K562 (cell line): Measurements from ENCODE around the gene FBRS. TPM values are rescaled to one million over a fixed set of nuclear protein-coding genes. Genes with fewer than 3 reads are reported as not detected.
A peak's percentile ranks its signal among the peaks of the same experiment; 100 is the strongest.

ENCODE experiments used
- CREB1 ChIP-seq, 2 experiments: sonication (generic) in 1 of 2; formaldehyde crosslinking in 1 of 2; IDR thresholded peaks; 2 replicates each; pipeline versions ENCODE4 v1.6.1 to v1.8.0; 2012 to 2022; ENCODE audit warnings: inconsistent platforms in 1 of 2, mild to moderate bottlenecking in 1 of 2, missing genetic modification reagents in 1 of 2, moderate library complexity in 1 of 2
- CXXC5 ChIP-seq: fragments of 250-450 bp; sonication (Bioruptor Pico); IDR thresholded peaks from 2 replicates; pipeline ENCODE4 v1.8.0; 2022; ENCODE audit warnings: inconsistent platforms, mild to moderate bottlenecking, moderate library complexity
- EZH2 ChIP-seq: IDR thresholded peaks from 2 replicates; pipeline ENCODE4 v1.6.1; 2012; ENCODE audit warnings: low read depth, mild to moderate bottlenecking, inconsistent platforms, low read length, borderline replicate concordance
- KAT7 ChIP-seq: sonication (generic); formaldehyde crosslinking; IDR thresholded peaks from 2 replicates; pipeline ENCODE4 v1.8.0; 2022; ENCODE audit warnings: missing genetic modification reagents, mild to moderate bottlenecking, borderline replicate concordance
- NCOA1 ChIP-seq: fragments of 450-650 bp; IDR thresholded peaks from 2 replicates; pipeline ENCODE4 v1.6.1; 2016; ENCODE audit warnings: low read depth
- NR0B1 ChIP-seq: fragments of 450-650 bp; IDR thresholded peaks from one replicate; pipeline ENCODE4 v1.6.1; 2018; ENCODE audit warnings: mild to moderate bottlenecking, moderate library complexity; ENCODE audit not compliant: partially characterized antibody
- RBM39 ChIP-seq: fragments of 200-400 bp; formaldehyde crosslinking; optimal IDR thresholded peaks from 2 replicates; pipeline ENCODE3; 2018; ENCODE audit warnings: low read depth, low read length
- SIN3A ChIP-seq, 2 experiments: fragments of 150-350 bp in 1 of 2; IDR thresholded peaks; 2 replicates each; pipeline ENCODE4 v1.6.1; 2011 to 2016; ENCODE audit warnings: borderline replicate concordance in 2 of 2, low read depth in 2 of 2, low read length in 2 of 2, mild to moderate bottlenecking in 2 of 2, moderate library complexity in 2 of 2; ENCODE audit not compliant: control insufficient read depth in 1 of 2
- TAF9B ChIP-seq: fragments of 450-650 bp; IDR thresholded peaks from 2 replicates; pipeline ENCODE4 v1.6.1; 2018; ENCODE audit warnings: mild to moderate bottlenecking; ENCODE audit not compliant: partially characterized antibody
- ZNF41 ChIP-seq: fragments of 250-450 bp; sonication (Bioruptor Pico); conservative IDR thresholded peaks from 2 replicates; pipeline ENCODE4 v1.4.0; 2020; ENCODE audit warnings: mild to moderate bottlenecking
- ZNF589 ChIP-seq: fragments of 200-800 bp; sonication (Bioruptor generic); IDR thresholded peaks from 2 replicates; pipeline ENCODE4 v1.6.1; 2016; ENCODE audit warnings: low read depth, missing genetic modification characterization, missing compliant biosample characterization
- polyA plus RNA-seq, 8 experiments: library from polyadenylated mRNA; depleted of rRNA in 4 of 8; stranded (reverse) in 5 of 8; unstranded in 3 of 8; fragments of >200 nt; fragmentation: Nextera tagmentation in 2 of 8; fragmentation: Illumina TruSeq in 1 of 8; extraction: Ambion mirVana in 2 of 8; extraction: Trizol in 1 of 8; gene quantifications; 2 replicates each; pipeline versions ENCODE4 v1.2.1 to v1.2.3, GENCODE V29; 2011 to 2014; ENCODE audit warnings: inconsistent platforms in 1 of 8, missing spikeins in 1 of 8
- total RNA-seq, 7 experiments: library from RNA; depleted of rRNA in 6 of 7; stranded (reverse); fragments of >200 nt in 6 of 7; fragmentation: Illumina TruSeq in 2 of 7; extraction: Trizol in 2 of 7; gene quantifications; 2 replicates each; pipeline versions ENCODE4 v1.2.1 to v1.2.3, GENCODE V29; 2011 to 2021; ENCODE audit warnings: low replicate concordance in 1 of 7
- TF ChIP-seq, protein P1 (sequence below): fragments of 450-650 bp; formaldehyde crosslinking; IDR thresholded peaks from 2 replicates; pipeline ENCODE4 v1.4.0; 2022; ENCODE audit warnings: missing genetic modification characterization
- TF ChIP-seq, protein P2 (sequence below): fragments of 250-450 bp; sonication (Bioruptor Pico); IDR thresholded peaks from 2 replicates; pipeline ENCODE4 v1.5.0; 2021; ENCODE audit warnings: mild to moderate bottlenecking, moderate library complexity
- TF ChIP-seq, protein P3 (sequence below), 3 experiments: fragments of 200-800 bp in 1 of 3; sonication (Bioruptor generic) in 1 of 3; sonication (generic) in 1 of 3; formaldehyde crosslinking in 1 of 3; IDR thresholded peaks; 2 replicates each; pipeline versions ENCODE4 v1.6.1 to v1.8.0; 2016 to 2022; ENCODE audit warnings: mild to moderate bottlenecking in 2 of 3, missing compliant biosample characterization in 2 of 3, missing genetic modification characterization in 2 of 3, missing genetic modification reagents in 1 of 3
- TF ChIP-seq, protein P4 (sequence below): sonication (generic); formaldehyde crosslinking; IDR thresholded peaks from 2 replicates; pipeline ENCODE4 v1.5.0; 2020; ENCODE audit warnings: missing genetic modification reagents
- TF ChIP-seq, protein P5 (sequence below): IDR thresholded peaks from 2 replicates; pipeline ENCODE4 v1.6.1; 2011; ENCODE audit not compliant: insufficient read length; ENCODE audit errors: extremely low read depth

Gene FBRS
- total and polyA plus RNA-seq, 9 of the 15 experiments (the other 6 are each of a cell fraction or from before 2014, with no cell fraction given): 0.32 to 59.5 (median 13.1) TPM

GRCh38 chr16:30609926-30610839, 48.0 kb upstream of the FBRS start, which contains the start of gene ZNF689 (continued):
- peak; percentile 91 for TF ChIP-seq TAF9B
- TF ChIP-seq ZNF41: no peak
- TF ChIP-seq SIN3A (IDR thresholded peaks at IDR 0.05; ENCODE audit: borderline replicate concordance in 2 of 2, control insufficient read depth in 1 of 2, low read depth in 2 of 2, low read length in 2 of 2): no peak
- TF ChIP-seq, protein P1, sequence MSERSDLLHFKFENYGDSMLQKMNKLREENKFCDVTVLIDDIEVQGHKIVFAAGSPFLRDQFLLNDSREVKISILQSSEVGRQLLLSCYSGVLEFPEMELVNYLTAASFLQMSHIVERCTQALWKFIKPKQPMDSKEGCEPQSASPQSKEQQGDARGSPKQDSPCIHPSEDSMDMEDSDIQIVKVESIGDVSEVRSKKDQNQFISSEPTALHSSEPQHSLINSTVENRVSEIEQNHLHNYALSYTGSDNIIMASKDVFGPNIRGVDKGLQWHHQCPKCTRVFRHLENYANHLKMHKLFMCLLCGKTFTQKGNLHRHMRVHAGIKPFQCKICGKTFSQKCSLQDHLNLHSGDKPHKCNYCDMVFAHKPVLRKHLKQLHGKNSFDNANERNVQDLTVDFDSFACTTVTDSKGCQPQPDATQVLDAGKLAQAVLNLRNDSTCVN (CRISPR knock-in tag): no peak
- TF ChIP-seq, protein P2, sequence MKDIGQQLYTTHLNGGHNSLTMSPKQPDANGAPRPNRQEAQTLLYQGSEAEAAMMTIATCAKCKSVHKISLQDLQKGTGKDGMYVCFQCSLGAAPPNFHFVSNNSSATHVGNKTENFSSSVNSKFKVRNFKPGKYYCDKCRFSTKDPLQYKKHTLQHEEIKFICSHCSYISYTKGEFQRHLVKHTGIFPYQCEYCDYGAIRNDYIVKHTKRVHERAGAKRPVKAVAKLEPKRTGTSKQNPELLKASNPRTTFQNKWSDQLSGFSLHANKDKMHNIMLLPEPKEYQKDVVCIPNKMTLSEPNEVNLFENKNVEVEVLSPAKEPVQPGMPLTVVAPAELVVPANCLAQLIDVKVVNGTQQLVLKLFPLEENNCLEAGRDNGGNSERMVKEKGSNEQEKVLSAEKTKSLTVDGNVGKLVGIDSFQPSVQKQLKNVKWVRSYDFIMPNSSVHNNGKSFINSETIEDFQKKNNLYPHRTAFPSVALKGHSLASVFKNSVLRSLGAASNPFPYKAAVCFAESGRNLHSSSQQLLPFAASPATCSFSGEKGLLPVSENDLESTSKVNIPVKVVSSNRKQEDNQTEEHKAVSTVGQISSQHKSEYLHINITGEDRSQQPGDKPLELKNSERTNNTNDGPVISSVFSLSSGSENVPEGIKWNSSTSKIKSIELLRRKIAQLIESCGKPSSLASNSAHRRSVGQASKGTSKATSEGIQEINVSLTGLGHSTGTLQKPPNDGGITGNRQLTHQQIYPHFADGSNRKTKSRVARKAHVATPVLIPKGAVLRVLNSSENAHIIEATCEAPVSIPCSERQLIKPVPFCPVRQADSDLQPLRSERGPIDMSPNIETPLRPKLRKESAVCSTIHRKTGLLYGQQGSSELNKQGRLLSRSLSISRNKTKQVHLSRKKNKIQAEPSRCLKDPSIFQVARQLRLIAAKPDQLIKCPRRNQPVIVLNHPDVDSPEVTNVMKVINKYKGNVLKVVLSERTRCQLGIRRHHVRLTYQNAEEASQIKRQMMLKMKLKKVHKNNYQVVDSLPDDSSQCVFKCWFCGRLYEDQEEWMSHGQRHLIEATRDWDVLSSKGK (CRISPR knock-in tag): no peak
- TF ChIP-seq, protein P3, sequence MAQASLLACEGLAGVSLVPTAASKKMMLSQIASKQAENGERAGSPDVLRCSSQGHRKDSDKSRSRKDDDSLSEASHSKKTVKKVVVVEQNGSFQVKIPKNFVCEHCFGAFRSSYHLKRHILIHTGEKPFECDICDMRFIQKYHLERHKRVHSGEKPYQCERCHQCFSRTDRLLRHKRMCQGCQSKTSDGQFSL (CRISPR knock-in tag; IDR thresholded peaks at IDR 0.05): no peak
- TF ChIP-seq, protein P3 (tag; IDR thresholded peaks at IDR 0.05): no peak
- TF ChIP-seq, protein P4, sequence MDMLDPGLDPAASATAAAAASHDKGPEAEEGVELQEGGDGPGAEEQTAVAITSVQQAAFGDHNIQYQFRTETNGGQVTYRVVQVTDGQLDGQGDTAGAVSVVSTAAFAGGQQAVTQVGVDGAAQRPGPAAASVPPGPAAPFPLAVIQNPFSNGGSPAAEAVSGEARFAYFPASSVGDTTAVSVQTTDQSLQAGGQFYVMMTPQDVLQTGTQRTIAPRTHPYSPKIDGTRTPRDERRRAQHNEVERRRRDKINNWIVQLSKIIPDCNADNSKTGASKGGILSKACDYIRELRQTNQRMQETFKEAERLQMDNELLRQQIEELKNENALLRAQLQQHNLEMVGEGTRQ (CRISPR knock-in tag): no peak
- TF ChIP-seq NR0B1: no peak
- TF ChIP-seq CREB1 (IDR thresholded peaks at IDR 0.05): 0 out of 2 replicates have a peak, but pooled peaks have one; percentile 38
- no peak for TF ChIP-seq CREB1 (CRISPR knock-in tag; IDR thresholded peaks at IDR 0.05)
- no peak for TF ChIP-seq EZH2
- TF ChIP-seq KAT7 (CRISPR knock-in tag): peak; percentile 84; the same call in 1 of the 2 replicates
- peak; percentile 100 for TF ChIP-seq CXXC5 (CRISPR knock-in tag)
- TF ChIP-seq, protein P5, sequence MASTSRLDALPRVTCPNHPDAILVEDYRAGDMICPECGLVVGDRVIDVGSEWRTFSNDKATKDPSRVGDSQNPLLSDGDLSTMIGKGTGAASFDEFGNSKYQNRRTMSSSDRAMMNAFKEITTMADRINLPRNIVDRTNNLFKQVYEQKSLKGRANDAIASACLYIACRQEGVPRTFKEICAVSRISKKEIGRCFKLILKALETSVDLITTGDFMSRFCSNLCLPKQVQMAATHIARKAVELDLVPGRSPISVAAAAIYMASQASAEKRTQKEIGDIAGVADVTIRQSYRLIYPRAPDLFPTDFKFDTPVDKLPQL: no peak
- 0 out of 2 replicates have a peak, but pooled peaks have one; percentile 60 for TF ChIP-seq ZNF589 (CRISPR knock-in tag)
- TF ChIP-seq RBM39: no peak
- no peak; the same call in 1 of the 2 replicates for TF ChIP-seq NCOA1
